Skin epidermis (tissue), 12 donors: Measurements from ENCODE around the gene LARP4B.

Experiments
- H3K27ac ChIP-seq, 21 experiments: fragments of 200-600 bp; sonication (generic) in 11 of 21; one replicate each; pipeline ENCODE4 v1.5.0; 2020; ENCODE audit warnings: mild to moderate bottlenecking in 3 of 21, inconsistent platforms in 2 of 21, moderate library complexity in 2 of 21
- H3K4me3 ChIP-seq, 7 experiments: fragments of 200-600 bp; sonication (generic) in 2 of 7; one replicate each; pipeline ENCODE4 v1.5.0; 2020; ENCODE audit warnings: inconsistent platforms in 2 of 7, mild to moderate bottlenecking in 2 of 7, moderate library complexity in 1 of 7

LARP4B gene

DNA sequence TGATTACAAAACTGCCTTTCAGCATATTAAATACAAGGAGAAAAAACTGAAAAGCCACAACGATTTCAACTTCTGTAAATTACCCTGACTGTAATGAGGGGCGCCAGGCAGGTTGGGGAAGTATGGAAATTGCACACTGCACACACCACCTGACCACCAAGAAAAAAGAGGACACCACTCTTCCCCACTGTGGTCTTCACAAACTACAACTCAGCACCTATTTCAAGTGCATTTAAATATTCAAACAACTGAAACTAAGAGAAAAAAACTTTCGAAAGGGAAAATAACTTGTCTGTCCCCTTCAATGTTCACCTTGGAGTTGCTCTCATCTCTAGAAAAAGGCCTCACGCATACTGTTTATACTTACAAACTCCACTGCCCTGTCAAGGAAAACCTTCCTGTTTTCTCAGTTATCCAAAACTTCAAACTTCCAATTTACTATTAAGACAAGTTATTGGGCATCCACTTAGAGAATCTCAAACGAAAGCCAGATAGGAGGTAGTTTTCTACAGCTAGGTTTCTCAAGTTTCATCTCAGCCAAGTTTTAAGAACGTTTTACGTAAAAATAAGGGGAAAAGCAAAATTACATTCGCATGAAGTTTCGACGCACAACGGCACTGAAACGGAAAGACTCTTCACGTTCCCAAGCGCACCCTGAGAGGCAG lies 1.4 kb downstream of the LARP4B start:
- Histone ChIP-seq H3K4me3 (peak overlapping the region; percentile 46 to 86 (median 77)), H3K27ac (peak overlapping the region in 20 of 21 experiments; percentile 6 to 100 (median 93))

DNA sequence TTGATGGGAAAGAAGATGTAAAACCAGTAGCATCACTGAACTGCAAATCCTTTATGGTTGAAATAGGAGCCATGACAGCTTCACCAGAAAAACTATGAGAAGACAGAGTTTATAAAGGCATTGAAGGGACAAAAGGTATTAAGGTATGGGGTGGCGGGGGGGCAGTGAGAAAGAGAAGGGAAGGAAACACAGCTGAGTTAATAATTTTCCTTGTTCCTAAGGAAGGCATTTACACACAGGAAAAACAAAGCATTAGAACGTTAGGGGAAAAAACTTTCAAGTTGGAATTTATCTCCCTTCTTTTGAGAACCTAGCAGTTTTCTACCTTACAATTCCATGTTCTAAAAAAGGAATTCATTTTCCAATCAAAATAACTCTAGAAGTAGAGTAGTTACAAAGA lies 4.4 kb downstream of the LARP4B start:
- H3K4me3 ChIP-seq, result no peak overlapping the region
- no peak overlapping the region for H3K27ac ChIP-seq

DNA sequence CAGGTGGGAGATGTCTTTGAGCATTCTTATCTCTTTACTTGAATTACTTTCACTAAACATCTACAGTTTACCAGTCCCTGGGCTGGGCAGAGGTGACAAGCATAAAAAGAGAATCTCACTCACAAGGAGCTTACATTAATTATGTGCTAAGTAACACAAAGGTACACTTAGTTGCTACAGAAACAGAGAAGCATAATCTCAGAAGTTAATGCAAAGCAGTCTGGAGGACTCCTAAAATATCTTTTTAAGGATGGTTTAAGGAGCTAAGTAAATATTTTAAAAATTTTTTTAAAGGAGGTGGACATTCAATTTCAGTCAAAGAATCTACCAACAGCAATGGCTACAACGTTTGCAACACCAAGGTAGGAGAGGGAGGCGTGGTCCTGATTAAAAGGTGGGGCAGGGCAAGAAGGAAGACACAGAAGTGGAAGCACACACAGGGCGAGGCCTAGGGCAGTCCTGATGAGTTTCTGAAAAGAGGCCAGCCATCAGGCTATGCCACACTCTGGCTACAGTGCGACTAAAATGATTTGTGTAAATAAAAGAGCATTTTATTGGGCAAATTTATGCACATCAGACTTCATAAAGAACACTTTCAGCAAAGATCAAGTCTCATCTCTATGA lies 5.3 kb downstream of the LARP4B start:
- Histone ChIP-seq H3K27ac (no peak overlapping the region), H3K4me3 (no peak overlapping the region)

DNA sequence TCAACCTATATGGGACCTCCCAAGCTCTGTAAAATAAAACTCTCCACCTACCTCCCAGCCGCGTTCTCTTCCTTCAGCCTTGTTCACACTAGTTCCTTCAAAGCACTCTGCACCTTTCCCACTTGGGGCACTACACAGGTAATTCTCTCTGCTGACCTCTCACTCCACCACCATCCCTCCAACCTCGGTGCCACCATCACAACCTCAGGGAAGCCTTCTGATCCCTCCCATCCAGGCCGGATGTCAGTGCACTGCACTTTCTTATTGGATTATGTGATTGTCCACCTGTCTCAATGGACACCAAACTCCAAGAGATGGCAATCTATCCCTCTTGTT lies 7.0 kb downstream of the LARP4B start:
- Histone ChIP-seq H3K27ac (no peak overlapping the region), H3K4me3 (no peak overlapping the region)

DNA sequence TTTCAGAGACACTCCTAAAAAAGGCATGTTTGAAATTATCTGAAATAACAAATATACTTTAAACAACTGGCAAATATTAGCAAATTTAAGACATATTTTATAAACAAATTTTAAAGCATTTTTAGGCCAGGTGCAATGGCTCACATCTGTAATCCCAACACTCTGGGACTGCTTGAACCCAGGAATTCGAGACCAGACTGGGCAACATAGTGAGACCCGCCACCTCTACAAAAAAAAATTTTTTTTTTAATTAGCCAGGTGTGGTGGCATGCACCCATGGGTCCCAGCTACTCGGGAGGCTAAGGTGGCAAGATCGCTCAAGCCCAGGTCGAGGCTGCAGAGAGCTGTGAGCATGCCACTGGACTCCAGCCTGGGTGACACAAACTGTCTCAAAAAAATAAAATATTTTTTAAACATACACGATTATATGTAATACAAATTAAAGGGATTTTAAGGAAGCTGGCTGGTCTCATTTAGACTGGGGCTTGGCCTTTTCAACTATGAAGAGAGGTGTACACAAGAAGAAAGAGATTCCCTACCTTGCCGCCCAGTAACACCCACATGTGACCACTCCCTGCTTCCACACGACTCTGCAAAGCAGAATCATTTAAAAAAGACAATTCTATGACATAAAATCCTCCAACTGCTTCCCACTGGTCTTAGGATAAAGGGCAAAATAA lies 7.5 kb downstream of the LARP4B start:
- H3K4me3 ChIP-seq, result no peak overlapping the region

DNA sequence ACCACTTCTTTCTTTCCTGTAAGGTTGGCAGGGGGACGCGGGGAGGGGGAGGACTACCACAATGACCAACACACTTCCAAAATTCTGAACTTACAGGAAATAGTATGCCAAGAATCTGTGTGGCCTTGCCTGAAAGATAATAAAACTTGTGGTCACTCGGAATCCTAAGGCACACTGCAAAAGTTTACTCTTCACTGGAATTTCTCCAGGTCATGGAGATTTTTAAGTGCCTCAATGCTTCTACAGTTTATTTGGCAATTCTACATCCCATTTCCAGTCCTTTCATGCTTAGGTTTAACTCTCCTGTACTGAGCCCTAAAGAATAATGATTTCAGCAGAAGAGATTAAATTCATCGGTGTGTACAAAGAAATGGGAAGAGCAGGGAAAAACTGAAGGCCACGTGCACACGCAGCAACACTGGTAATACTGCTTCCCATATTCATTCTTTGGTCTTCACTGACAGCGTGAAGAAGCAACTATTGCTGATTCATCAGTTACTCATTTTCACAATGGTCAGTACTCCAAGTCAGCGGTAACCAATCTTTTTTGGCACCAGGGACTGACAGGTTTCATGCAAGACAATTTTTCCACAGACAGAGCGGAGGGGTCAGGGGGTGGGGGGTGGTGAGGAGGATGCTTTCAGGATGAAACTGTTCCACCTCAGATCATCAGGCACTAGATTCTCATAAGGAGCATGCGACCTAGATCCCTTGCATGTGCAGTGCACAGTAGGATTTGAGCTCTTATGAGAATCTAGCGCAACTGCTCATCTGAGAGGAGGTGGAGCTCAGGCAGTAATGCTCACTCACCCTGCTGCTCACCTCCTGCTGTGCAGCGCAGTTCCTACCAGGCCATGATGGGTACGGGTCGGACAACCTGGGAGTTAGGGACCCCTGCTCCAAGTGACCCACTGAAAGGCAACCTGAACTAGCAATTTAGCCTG lies 9.8 kb downstream of the LARP4B start:
- Histone ChIP-seq H3K4me3 (no peak overlapping the region), H3K27ac (no peak overlapping the region)

More for the DNA sequence above, 7.5 kb downstream of the LARP4B start:
- H3K27ac ChIP-seq, result no peak overlapping the region

DNA sequence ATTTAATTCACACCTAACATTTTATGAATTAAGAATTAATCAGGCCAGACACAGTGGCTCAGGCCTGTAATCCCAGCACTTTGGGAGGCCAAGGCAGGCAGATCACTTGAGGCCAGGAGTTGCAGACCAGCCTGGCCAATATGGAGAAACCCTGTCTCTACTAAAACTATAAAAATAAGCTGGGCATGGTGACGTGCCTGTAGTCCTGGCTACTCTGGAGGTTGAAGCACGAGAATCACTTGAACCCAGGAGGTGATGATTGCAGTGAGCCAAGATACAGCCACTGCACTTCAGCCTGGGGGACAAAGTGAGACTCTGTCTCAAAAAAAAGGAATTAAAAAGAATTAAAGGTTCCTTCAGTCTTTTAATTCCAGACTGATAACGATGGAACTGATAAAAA lies 11.1 kb downstream of the LARP4B start:
- H3K27ac ChIP-seq, result no peak overlapping the region

DNA sequence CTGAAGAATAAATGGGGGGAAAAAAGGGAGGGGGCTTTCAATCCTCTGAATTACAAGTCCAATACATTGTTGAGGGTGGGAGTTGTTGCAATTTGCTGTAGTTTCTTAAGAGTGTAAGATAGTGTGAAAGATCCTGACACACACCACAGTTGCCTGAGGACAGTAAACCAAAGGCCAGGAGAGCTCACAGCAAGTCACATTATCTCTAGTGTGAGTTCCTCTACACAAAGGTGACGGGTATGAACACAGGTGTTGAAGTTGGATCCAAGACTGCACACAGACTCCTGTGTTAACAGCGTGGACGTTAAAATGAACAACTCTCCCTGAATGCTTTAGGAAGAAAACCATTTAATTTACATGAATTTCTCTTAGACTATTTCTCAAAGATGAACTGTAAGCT lies 12.0 kb downstream of the LARP4B start:
- no peak overlapping the region for H3K27ac ChIP-seq
- no peak overlapping the region for H3K4me3 ChIP-seq

More for the DNA sequence above, 11.1 kb downstream of the LARP4B start:
- H3K4me3 ChIP-seq, result no peak overlapping the region

DNA sequence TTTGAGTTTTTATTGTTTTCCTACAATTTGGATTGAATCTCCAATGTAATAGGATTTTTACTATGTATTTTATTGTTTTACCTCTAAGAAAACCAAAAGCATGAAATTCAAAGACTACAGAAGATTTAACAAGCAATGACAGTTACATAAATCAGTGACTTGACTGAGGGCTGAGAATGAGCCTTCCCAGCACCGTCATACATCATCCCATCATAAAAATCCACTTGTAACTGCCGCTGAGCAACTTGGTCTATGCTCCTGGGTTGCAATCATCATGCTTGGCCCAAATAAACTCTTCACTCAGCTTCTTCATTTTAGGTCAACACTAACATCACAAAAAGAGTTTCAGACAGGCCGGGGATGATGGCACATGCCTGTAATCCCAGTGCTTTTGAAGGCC lies 13.5 kb downstream of the LARP4B start:
- Histone ChIP-seq H3K4me3 (no peak overlapping the region), H3K27ac (no peak overlapping the region)

DNA sequence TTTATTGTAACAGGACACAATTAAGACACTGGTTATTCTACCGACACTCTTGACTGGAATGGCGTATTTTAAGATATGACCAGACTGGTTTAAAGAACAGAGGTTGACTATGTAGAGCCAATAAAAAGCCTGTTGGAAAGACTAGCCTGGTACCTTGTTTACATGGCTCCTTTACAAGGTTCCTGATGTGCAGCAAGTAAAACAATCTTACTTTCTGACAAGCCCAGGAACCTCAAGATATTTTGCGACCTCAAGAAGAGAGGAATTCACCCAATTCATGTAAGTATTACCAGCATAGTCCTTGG lies 14.1 kb downstream of the LARP4B start:
- Histone ChIP-seq H3K4me3 (no peak overlapping the region), H3K27ac (no peak overlapping the region)

DNA sequence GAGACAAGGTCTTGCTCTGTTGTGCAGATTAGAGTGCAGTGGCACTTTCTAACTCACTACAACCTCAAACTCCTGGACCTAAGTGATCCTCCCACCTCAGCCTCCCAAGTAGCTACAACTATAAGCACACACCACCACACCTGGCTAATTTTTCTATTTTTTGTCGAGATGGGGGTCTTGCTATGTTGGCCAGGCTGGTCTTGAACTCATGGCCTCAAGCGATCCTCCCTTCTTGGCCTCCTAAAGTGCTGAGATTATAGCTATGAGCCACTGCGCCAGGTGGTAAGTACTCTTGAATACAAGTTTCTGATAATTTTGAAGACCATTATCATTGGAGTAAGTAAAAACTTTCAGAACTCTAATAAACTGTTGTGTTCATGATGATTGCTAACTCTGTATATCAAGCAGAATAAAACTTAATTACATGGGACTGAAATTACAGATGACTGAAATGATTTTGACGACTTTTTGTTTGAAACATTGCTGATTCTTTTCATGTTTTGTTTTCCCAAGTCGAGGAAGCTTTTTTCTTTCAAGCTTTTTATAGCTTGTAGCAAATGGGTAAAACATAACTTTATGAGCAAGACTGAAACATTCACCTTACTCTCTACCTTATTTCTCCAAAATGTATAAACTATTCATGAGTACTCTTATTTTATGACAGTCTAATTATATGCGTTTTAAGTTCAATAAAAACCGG lies 14.6 kb downstream of the LARP4B start:
- H3K27ac ChIP-seq, result no peak overlapping the region
- no peak overlapping the region for H3K4me3 ChIP-seq

DNA sequence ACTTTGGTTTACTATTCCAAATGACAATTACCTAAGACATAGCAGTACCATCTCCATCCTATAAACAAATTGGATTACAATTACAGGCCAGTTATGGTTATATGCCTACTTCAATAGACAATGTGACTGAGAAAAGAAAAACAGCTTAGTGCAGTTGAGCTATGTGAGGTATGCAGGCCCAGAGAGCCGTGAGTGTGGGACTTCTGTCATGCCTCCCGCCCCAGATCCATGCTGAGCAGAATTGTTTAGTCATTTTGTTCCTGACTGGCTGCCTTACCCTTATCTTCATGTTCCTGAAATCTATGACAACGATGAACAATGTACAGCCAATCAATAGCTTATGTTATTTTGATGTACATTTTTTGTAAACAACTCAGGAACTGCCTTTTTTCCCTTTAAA lies 21.7 kb downstream of the LARP4B start:
- H3K27ac ChIP-seq, result no peak overlapping the region
- H3K4me3 ChIP-seq, result no peak overlapping the region

DNA sequence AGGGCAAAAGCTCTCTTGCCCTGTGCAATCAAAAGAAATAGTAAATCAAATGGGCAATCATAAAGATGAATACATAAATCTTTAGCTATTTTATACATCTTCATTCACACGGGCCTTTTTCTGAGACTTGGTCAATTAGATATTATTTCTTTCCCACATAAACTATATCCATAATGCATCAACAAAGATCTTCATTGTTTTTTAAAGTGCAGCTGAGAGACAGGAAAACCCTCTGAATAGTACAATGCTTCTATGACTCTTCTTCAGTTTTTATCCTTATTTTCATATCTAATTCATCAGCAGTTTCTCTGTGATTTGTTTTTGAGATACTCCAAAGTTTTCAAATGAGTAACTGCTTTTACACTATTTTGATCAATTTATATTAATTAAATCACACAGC lies 25.5 kb downstream of the LARP4B start:
- no peak overlapping the region for H3K27ac ChIP-seq
- no peak overlapping the region for H3K4me3 ChIP-seq

DNA sequence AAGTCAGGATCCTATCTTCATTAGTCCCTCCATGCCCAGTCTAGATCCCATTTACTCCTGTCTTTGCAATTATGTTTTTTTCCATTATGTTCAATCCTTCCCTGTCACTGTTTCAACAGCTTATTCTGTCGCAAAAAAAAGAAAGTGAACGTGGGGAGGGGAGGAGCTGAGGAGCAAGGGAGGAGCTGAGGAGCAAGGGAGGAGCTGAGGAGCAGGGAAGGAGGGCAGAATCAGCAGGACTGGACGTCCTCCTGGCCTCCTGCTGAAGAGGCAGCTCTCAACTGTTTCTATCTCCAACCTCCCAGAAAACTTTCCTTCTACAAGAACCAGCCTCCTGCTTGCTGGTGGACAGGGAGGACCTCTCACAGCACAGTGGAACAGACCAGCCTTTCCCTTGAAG lies 26.0 kb downstream of the LARP4B start:
- Histone ChIP-seq H3K27ac (no peak overlapping the region), H3K4me3 (no peak overlapping the region)

DNA sequence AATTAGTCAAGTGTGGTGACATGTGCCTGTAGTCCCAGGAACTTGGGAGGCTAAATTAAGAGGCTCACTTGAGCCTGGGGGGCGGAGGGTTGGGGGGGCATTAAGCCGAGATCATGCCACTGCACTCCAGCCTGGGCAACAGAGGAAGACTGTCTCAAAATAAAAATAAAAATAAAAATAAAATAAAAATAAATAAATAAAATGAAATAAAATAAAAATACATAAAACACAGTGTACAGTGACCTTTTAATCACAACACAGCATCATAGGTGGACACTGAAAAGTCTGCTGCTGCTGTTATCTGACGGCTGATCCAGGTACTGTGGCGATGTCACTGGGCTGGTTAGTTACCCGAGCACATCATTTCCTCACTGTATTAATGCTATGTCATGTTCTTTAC lies 27.1 kb downstream of the LARP4B start:
- no peak overlapping the region for H3K4me3 ChIP-seq
- H3K27ac ChIP-seq, result no peak overlapping the region

DNA sequence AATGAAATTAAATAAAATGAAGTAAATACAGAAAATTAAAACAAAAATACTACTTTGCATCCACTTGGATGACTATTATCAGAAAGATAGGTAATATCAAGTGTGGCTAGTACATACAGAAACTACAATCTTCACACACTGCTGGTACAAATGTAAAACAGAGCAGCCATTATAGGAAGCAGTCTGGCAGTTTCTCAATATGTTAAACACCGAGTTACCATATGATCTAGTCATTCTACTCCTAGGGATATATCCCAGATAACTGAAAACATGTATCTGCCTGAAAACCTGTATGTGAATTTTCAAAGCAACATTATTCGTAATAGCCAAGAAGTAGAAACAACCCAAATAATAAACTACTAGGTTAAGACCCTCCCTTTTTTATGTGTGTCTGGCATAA lies 33.4 kb downstream of the LARP4B start:
- no peak overlapping the region for H3K27ac ChIP-seq
- no peak overlapping the region for H3K4me3 ChIP-seq

DNA sequence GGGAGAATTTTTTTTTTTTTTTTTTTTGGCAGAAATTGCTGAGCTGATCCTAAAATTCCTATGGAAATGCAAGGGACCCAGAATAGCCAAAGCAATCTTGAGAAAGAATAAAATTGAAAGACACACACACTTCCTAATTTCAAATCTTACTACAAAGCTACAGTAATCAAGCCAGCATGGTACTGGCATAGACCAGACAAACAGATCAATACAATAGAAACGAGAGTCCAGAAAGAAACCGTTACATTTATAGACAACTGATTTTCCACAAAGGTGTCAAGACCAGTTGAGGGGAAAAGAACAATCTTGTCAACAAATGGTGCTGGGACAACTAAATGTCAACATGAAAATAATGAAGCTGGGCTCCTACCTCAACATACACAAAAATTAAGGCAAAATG lies 34.5 kb downstream of the LARP4B start:
- H3K27ac ChIP-seq, result no peak overlapping the region
- no peak overlapping the region for H3K4me3 ChIP-seq

DNA sequence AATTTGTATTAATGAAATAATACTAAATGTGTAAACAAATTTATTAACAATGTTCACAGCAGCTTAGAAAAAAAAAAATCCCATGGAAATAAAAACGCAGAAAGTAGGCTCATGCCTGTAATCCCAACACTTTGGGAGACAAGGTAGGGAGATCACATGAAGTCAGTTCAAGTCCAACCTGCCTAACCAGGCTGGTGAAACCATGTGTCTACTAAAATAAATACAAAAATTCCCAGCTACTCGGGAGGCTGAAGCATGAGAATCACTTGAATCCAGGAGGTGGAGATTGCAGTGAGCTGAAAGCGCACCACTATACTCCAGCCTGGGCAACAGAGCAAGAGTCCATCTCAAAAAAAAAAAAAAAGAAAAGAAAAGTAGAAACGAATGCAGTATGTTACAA lies 36.2 kb downstream of the LARP4B start:
- H3K27ac ChIP-seq, result no peak overlapping the region
- no peak overlapping the region for H3K4me3 ChIP-seq

DNA sequence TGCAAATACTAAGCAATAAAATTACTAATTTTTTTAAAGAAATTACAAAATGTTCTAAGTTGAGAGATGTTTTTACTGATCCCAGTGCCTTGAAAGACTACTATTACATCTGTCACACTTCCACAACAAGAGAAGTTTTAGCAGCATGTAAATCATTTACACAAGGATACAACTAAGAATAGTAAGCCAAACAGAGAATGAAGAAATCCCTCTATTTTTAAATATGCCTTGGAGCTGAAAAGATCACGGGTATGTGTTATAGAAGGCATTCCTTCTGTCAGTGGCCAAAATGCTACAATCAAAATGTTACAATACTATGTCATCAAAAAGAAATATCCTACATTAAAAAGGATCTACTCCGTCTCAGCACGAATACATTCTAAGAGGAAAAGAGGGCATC lies 52.6 kb downstream of the LARP4B start:
- H3K4me3 ChIP-seq, result no peak overlapping the region

DNA sequence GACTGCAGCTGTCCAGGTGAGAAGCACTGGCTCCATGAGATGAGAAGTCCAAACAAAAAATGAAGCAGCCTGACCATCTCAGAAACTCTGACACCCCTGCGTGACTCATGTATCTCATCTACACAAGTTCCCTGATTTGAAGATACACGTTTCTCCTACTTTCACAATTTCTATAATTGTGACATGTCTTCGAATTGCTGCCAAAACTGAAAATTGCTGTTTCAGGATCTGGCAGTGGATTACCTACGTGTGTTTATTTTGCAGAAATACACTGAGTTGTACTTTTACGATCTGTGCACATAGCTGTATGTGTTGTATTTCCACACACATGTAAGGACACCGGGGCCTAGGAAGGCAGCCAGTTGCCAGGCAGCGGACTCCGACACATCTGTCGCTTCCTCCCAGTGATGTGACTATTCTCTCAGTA lies 53.2 kb downstream of the LARP4B start:
- H3K27ac ChIP-seq, result peak overlapping the region in 1 of 21 experiments; percentile 73
- no peak overlapping the region for H3K4me3 ChIP-seq

More for the DNA sequence above, 52.6 kb downstream of the LARP4B start:
- H3K27ac ChIP-seq, result no peak overlapping the region
